CD4-positive, alpha-beta T cell treated with Interleukin-15 for 4 hours (primary cell): ENCODE measurements around the gene MGST3.
A peak's percentile ranks its signal among the peaks of the same experiment; 100 is the strongest.
"Not testable (repeated sequence)": the region's sequence is repeated elsewhere in the genome, so short reads cannot be mapped to it uniquely, and the experiment has no call there.

ENCODE experiments used
- DNase-seq: peaks from one replicate; pipeline ENCODE4 v3.0.0-alpha.2; 2020; ENCODE audit warnings: low spot score

Gene MGST3

DNA sequence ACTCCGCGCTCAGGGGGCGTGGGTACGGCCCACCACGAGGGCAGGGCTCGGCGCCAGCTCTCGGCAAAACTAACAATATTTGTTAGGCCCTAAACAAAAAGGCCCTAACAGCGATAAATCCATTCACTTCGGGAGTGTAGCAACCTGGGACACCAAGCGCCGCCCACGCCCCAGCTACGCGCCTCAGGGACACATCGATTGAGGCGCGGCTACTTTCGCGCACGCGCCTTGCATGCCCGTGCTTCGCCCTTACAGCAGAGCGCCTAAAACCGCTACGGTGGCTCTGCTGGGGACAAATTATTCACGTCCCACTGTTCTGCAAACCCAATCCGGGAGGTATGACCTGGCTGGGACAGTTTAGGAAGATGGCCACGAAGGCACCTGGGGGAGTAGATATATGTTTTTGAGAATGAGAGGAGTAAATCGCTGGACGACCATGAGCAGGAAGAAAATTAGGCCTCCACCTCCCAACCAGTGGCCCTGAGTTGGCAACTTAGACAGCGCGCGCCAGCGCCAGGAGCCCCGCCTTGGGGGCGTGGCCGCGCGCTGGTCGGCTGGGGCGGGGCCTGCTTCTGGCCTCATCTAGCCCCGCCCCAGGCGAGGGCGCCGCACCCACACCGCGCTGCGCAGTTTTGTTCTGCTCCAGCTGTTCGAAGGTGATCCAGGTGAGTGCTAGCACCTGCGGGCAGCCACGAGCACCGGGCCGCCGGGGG, at the start of gene MGST3:
MGST3 (plus strand) TSS at position 606 of the 713 bp plus-strand sequence. CDS start 18,614 bp downstream, outside the sequence.
- DNase-seq, result peak; percentile 95

GRCh38 chr1:165581926-165582325, 49.1 kb upstream of the MGST3 start:
- no peak for DNase-seq

- no peak for DNase-seq
Observed at GRCh38 chr1:165586398-165586797, 44.6 kb upstream of the MGST3 start.

- DNase-seq, result not testable (repeated sequence)
Observed at GRCh38 chr1:165591391-165591790, 39.6 kb upstream of the MGST3 start.

- DNase-seq, result peak; percentile 78
Observed at GRCh38 chr1:165592945-165593823, 37.9 kb upstream of the MGST3 start.

DNA sequence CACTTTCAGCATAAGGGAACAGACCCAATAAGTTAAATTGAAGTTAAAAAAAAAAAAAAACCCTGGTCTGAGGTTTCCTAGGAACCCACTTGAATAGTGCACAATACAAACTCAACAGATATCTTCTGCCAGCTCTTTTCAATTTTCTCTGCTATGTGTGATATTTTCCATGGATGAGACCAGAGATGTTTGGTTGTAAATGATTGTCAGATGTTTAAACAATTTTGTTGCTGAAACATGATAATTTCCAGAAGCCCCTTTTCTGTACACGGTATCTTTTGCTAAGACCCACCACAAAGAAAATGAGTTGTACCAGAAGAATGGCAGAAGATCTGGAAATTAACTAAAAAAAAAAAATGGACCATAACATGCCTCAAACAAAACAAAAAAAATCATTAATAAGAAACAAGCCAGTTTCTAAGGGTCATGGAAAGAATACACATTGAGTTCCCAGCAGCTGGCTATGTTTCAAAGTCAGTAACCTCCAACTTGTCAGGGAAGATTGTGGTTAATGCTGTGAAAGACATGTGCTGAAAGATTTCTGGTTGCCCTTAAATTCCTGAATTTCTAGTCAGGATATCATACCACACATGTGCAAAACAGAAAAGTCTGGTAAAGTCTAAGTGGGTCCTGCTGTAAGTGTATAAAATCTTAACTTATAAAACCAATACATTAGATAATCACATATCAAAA, 35.6 kb upstream of the MGST3 start:
- DNase-seq, result no peak

- peak; percentile 92 for DNase-seq
Observed at GRCh38 chr1:165597883-165598675, 33.0 kb upstream of the MGST3 start.

GRCh38 chr1:165598676-165599059, 32.4 kb upstream of the MGST3 start:
- no peak for DNase-seq

GRCh38 chr1:165600793-165601192, 30.2 kb upstream of the MGST3 start:
- no peak for DNase-seq

GRCh38 chr1:165603810-165604209, 27.2 kb upstream of the MGST3 start:
- no peak for DNase-seq

GRCh38 chr1:165605246-165605645, 25.8 kb upstream of the MGST3 start:
- DNase-seq, result no peak

GRCh38 chr1:165606676-165607075, 24.4 kb upstream of the MGST3 start:
- DNase-seq, result not testable (repeated sequence)

GRCh38 chr1:165610866-165611265, 20.2 kb upstream of the MGST3 start:
- DNase-seq, result no peak

DNA sequence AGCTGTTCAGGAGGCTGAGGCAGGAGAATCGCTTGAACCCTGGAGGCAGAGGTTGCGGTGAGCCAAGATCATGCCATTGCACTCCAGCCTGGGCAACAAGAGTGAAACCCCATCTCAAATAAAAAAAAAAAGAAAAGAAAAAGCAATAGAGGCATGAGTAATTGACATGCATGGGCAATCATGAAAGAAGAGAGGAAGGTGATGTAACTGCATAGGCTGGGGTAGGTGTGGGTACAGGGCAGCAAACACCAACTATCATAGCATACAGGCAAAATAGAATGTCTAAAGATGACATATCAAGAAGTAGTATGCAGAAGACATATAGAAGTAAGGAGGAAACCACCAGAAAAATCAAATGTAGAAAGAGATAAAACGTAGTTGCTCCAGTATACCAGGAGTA, 19.0 kb upstream of the MGST3 start:
- DNase-seq, result no peak

GRCh38 chr1:165616054-165616612, 14.9 kb upstream of the MGST3 start:
- no peak for DNase-seq

- no peak for DNase-seq
Observed at GRCh38 chr1:165616987-165617546, 14.0 kb upstream of the MGST3 start.

DNA sequence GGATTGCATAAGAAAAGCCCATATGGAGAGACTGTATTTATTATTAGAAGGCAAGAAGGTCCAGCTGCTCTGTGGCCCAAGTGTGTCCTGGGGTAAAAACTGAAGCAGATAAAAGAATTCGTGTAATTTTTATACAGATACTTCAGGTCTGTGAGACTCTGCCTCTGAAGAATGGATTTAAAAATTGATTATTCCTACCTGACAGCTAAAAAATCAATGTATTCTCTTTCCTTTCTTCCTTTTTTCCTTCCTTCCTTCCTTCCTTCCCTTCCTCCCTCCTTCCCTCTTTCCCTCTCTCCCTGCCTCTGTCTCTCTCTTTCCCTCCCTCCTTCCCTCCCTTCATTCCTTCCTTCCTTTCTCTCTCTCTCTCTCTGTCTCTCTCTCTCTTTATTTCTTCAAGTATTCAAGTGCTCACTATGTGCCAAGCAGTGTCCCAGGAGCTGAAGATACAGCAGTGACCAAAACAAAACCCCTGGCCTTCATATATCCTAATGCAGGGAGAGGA, 11.3 kb upstream of the MGST3 start:
- DNase-seq, result no peak

DNA sequence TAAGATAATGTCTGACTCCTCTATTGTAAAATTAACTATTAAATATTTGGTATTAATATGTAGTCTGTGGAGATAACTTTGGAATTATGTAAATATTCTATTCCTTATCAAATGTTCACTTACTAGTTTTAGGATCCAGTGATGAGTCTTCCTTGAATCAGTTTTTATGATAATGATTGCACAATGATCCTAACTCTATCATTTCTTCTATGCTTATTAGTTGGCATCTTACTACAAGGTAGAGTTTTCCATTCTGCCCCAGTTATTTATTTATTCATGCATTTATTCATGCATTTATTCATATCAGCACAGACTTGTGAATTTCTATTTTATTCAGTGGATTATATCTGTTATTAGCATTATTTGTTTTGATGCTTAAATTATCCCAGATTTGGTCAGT, 7.4 kb upstream of the MGST3 start:
- DNase-seq, result no peak

GRCh38 chr1:165624441-165624840, 6.6 kb upstream of the MGST3 start:
- no peak for DNase-seq

- DNase-seq, result no peak
Observed at GRCh38 chr1:165628147-165628822, 2.7 kb upstream of the MGST3 start.
